ENCODE measurements around the gene TNIP2. TPM values are rescaled to one million over a fixed set of nuclear protein-coding genes. Genes with fewer than 3 reads are reported as not detected.
A peak's percentile ranks its signal among the peaks of the same experiment; 100 is the strongest.

The TNIP2 gene
- total and polyA plus RNA-seq, 2 donors (not counting 3 experiments of a cell fraction or from before 2014, with no cell fraction given) = 37.7 to 52.1 TPM

- peaks cover 61% of the 10 kb centered on the region for H3K4me1 ChIP-seq (ENCODE audit: control insufficient read depth, extremely low read depth, insufficient read depth, low read length)
- DNase-seq (ENCODE audit: low read depth, low spot score) (peak; percentile 65), FAIRE-seq (peak; percentile 90)
- ChIA-PET CTCF (interaction anchor here (0.6 to 1.2 kb wide), 4 partner anchors 11 to 269 kb away, joined by 3 to 4 read pairs (median 4); no protein-coding TSS in a partner anchor), POLR2A (no interaction called here)
- H3K9me3 ChIP-seq (replicated peaks; ENCODE audit: control insufficient read depth, insufficient read depth, low read length) = no peaks in the 10 kb centered on the region
- no peak overlapping the region for H3K4me3 ChIP-seq (replicated peaks in 1 of 3; ENCODE audit: insufficient read depth in 1 of 3, low read depth in 1 of 3, low read length in 3 of 3)
- peak overlapping the region; percentile 35 for H3K4me2 ChIP-seq (ENCODE audit: insufficient read depth, low read length)
- no peaks in the 10 kb centered on the region for H4K20me1 ChIP-seq (replicated peaks; ENCODE audit: control insufficient read depth, extremely low read depth, insufficient read depth, low read length)
- TF ChIP-seq POLR2AphosphoS5 (IDR thresholded peaks at IDR 0.05; ENCODE audit: insufficient read depth, low read depth, low read length) = peak; percentile 66
- peak; percentile 33 for TF ChIP-seq POLR2A (IDR thresholded peaks at IDR 0.05; ENCODE audit: low read depth, low read length)
- TF ChIP-seq MYC (IDR thresholded peaks at IDR 0.05; ENCODE audit: low read depth, low read length) = peak; percentile 41
- no peak for TF ChIP-seq JUN (IDR thresholded peaks at IDR 0.05; ENCODE audit: borderline replicate concordance, insufficient read depth, insufficient read length, low read depth)
- TF ChIP-seq MAX (IDR thresholded peaks at IDR 0.05; ENCODE audit: insufficient read depth, insufficient read length) = peak; percentile 23
- intact Hi-C loops (cut with micrococcal nuclease) (loop anchor here (1.0 kb wide), 1 partner anchor 18 kb away; no protein-coding TSS in a partner anchor), dilution Hi-C loops (cut with MboI; ENCODE audit: extremely low pct_ligation_motif_present, low sequenced_read_pairs) (no loop called here)
- peaks cover 33% of the 10 kb centered on the region for H3K79me2 ChIP-seq (ENCODE audit: control insufficient read depth, insufficient read depth, low read length)
- H2AFZ ChIP-seq (ENCODE audit: low read depth, low read length) = peak overlapping the region; percentile 68
- no peaks in the 10 kb centered on the region for H3K36me3 ChIP-seq (ENCODE audit: control insufficient read depth in 2 of 2, extremely low read depth in 1 of 2, insufficient read depth in 2 of 2, low read length in 2 of 2)
- H3K9ac ChIP-seq (replicated peaks; ENCODE audit: extremely low read depth, insufficient read depth, low read length) = peak overlapping the region; percentile 20
- peak overlapping the region; percentile 76 for H3K27ac ChIP-seq (ENCODE audit: insufficient read depth, low read depth, low read length)
- BruUV-seq (replicated peaks) = no TSS peak
- no peaks in the 10 kb centered on the region for H3K9me1 ChIP-seq (replicated peaks; ENCODE audit: control insufficient read depth, extremely low read depth, insufficient read depth, low read length)
- no peaks in the 10 kb centered on the region for H3K27me3 ChIP-seq (ENCODE audit: control insufficient read depth in 2 of 2, insufficient read depth in 2 of 2, low read length in 2 of 2)
These were observed 38.6 kb upstream of the TNIP2 start for GRCh38 chr4:2794486-2795299.

Measured in endothelial cell of umbilical vein (primary cell).